GM18870 (cell line): ENCODE data around the gene RNF224.

Experiments used
- ATAC-seq: cut with Tn5 transposase; IDR thresholded peaks from one replicate; pipeline ENCODE4 v1.9.1; 2021; ENCODE audit warnings: moderate library complexity; ENCODE audit not compliant: unreplicated experiment

RNF224 gene

GRCh38 chr9:137225699-137226331, 1.5 kb upstream of the RNF224 start:
- no peak for ATAC-seq

GRCh38 chr9:137226338-137227053, 806 bp upstream of the RNF224 start:
- no peak for ATAC-seq

- ATAC-seq, result no peak
Observed at GRCh38 chr9:137227853-137228505, 677 bp downstream of the RNF224 start.

- no peak for ATAC-seq
Observed at GRCh38 chr9:137228506-137228967, 1.2 kb downstream of the RNF224 start.

- no peak for ATAC-seq
Observed at GRCh38 chr9:137228968-137229896, 1.9 kb downstream of the RNF224 start.

GRCh38 chr9:137229903-137230704, 2.8 kb downstream of the RNF224 start:
- no peak for ATAC-seq

GRCh38 chr9:137230705-137231371, 3.5 kb downstream of the RNF224 start, which contains the start of gene SLC34A3:
SLC34A3 (plus strand) TSS chr9:137230901; CDS start chr9:137231703, 802 bp downstream.
- ATAC-seq, result no peak

GRCh38 chr9:137231372-137232039, 4.2 kb downstream of the RNF224 start:
- ATAC-seq, result no peak

GRCh38 chr9:137232101-137232500, 4.8 kb downstream of the RNF224 start:
- no peak for ATAC-seq

GRCh38 chr9:137232510-137232909, 5.2 kb downstream of the RNF224 start:
- ATAC-seq, result no peak

GRCh38 chr9:137233143-137233980, 6.1 kb downstream of the RNF224 start:
- no peak for ATAC-seq

- ATAC-seq, result no peak
Observed at GRCh38 chr9:137234055-137234697, 6.9 kb downstream of the RNF224 start.

- no peak for ATAC-seq
Observed at GRCh38 chr9:137234758-137235423, 7.6 kb downstream of the RNF224 start.

GRCh38 chr9:137235424-137236237, 8.3 kb downstream of the RNF224 start:
- ATAC-seq, result no peak

GRCh38 chr9:137236238-137236935, 9.1 kb downstream of the RNF224 start:
- ATAC-seq, result no peak
